CD4-positive, alpha-beta T cell treated with Interleukin-2 at 100 ng/mL for 4 hours (primary cell): ENCODE data around the gene MYL12A.

Experiments used
- DNase-seq: peaks from one replicate; pipeline ENCODE4 v3.0.0-alpha.2; 2020; ENCODE audit warnings: low spot score

Gene MYL12A

DNA sequence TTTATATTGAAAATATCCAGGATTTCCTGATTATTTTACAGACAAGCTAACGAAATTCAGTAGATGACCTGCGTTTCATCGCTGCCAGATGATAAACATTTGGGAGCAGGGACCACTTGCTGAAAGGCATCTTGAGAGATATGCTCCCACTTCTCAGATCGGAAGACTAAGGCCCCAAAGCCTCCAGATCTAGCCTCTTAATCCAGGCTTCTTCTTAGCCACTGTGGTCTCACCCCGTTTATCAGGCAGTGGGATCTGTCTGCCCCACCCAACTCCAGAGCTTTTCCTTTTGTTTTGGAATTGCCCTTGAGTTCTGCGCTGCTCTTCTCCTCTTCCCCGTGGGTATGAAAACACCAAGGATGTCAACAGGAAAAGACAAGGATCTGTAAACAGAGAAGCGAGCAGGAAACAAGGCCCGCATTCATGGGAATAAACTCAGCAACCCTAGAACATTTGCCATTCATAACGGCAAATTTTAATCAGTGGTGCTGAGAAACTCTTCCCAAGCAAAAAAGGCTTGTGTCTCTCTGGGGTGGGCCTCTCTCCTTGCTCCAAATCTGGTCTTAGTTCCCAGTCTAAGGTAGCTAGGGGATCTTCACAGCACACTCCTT, 35.8 kb downstream of the MYL12A start:
- no peak for DNase-seq

DNA sequence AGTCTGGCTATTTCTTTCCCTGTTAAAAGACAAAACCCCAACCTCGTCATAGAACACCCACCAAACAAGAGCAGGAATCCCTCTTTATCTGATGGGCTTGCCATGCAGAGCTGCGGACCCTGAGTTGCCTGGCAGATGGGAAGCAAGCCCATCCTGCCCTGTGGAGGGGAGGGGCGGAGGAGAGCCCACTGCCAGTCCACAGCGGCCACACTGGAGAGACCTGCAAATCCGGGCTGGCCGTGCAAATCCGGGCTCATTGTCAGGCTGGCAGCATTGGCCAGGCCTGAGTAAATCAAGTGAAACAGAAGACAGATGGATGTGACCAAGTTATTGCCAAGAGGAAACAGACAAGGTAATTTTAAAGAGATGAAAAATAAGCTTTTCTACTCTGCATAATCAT, 36.3 kb downstream of the MYL12A start:
- no peak for DNase-seq

DNA sequence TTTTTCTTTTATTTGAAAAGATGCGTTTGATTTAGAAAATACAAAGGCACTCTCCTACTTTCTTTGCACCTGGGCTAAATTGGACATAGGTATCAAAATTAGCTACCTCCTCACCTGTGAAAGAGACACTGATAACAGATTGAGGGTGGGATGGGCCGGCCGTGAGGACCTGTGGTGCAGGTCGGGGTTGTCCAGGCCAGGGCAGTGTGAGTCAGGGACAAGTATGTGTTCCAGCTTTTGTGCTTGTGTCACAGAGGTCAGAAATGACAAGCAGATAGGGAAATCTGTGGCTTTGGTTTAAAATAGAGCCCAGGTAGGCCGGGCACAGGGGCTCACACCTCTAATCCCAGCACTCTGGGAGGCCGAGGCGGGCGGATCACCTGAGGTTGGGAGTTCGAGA, 36.9 kb downstream of the MYL12A start:
- no peak for DNase-seq

DNA sequence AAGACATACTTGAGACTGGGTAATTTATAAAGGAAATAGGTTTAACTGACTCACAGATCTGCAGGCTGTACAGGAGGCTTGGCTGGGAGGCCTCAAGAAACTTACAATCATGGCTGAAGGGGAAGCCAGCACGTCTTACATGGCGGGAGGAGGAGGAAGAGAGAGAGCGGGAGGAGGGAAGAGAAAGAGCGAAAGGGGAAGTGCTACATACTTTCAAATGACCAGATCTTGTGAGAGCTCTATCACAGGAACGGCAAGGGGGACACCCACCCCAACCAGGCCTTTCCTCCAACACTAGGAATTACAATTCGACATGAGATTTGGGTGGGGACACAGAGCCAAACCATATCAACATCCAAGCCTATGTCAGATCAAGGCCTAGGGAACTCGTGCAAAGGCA, 38.6 kb downstream of the MYL12A start:
- no peak for DNase-seq

DNA sequence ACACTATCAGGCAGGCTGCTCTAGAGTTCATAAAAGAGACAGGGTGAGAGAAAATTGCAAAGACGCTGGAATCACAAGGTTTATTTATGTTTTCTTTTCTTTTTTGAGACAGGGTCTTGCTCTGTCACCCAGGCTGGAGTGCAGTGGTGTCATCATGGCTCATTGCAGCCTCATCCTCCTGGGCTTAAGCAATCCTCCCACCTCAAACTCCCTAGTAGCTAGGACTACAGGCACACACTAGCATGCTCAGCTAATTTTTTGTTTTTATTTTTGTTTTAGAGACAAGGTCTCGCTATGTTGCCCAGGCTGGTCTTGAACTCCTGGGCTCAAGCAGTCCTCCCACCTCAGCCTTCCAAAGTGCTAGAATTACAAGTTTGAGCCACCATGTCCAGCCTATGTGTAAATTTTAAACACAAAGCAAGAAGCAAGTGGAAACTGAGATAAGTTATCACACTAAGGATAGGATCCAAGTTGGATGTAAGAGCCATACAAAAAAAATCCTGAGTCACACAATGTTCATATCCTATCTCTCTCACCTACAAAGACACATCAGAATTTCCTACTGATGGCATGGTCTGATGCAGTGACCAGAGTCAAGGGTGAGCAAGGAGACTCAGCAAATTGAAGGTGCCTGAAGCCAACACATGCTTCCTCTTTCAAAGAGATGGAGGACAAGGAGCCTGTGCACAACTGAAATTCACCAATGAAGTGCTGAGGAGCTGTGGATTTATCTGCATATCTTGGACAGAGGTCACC, 45.8 kb downstream of the MYL12A start:
- DNase-seq = no peak

DNA sequence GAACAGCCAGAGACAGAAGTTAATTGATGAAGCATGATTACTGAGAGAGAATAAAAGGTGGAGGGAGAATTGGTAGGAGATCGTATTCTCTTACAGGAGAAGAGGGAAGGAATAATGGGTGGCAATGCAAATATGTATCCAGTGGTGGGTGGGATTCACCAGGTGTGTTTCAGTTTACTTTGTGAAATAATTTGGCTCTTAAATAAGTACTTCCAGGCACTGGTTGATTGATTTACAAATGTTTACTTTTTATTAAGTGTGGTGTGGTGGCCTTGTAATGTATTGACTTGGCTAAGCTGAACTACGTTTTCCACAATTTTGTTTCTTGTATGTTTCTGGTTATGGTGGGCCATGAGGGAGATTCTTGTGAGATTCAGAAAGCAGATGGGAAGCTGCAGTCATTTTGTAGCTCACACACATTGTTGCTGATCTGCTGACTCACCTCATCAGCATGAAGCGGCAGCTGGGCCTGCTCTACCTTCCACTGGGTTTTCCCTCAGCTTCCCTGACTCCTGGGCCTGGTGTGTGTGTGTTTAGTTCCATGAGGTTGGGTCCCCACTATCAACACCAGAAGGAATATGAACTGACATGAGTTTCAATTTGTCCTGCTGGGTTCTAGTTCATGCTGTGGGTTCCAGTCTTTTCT, 47.0 kb downstream of the MYL12A start:
- DNase-seq = no peak

DNA sequence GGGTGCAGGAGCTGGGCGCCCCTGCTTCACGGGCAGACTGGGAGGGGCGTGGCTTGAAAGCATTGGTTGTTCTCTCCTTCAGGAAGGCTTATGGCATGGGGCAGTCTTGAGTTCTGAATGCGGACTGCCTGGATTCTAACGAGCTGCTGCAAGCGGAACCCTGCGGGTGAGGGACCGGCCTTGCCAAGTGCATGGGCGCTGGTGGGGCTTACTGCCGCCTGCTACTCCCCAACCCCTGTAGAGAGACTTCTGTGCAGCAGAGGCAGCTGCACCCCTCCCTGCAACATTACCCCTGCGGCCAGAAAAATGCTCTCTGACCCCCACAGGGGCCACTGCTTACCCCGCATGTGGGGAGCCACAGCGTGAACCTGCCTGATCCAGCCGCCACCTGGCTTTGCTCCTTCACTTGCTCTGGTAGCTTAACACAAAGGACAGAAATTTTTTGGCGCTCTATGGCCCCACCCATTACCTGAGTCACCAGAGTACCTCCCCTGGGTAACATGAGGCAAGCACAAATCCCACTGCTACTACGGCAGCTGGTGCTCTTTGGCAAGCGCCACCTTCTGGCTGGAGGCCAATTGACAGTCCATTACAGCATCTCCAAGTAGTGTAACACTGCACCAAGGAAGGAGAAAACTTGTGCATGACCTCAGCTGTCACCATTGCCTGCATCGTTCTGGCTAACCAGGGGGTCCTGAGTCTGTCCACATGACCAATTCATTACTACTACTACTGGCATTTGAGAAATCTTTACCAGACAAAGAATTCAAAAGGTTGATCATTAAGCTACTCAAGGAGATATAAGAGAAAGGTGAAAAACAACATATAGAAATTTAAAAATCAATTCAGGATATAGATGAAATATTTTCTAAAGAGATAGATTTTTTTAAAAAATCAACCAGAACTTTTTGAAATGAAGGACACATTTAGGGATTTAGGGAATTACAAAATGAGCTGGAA, 49.7 kb downstream of the MYL12A start:
- peak; percentile 97 for DNase-seq

DNA sequence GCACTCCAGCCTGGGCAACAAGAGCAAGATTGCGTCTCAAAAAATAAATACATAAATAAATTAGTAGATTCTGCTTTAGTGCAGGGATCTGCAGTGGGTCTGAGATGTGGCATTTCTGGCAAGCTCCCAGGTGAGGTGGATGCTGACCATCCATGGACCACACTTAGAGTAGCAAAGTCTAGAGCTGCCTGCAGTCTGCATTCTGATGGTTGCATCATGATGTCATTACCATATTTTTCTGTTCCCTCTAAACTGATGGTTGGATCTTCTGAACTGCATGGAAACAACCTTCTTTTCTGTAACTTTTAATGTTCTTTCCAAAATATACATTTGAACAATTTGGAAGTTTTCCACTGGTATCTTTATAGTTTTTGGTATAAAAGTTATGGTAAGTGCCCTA, 57.2 kb downstream of the MYL12A start:
- no peak for DNase-seq

DNA sequence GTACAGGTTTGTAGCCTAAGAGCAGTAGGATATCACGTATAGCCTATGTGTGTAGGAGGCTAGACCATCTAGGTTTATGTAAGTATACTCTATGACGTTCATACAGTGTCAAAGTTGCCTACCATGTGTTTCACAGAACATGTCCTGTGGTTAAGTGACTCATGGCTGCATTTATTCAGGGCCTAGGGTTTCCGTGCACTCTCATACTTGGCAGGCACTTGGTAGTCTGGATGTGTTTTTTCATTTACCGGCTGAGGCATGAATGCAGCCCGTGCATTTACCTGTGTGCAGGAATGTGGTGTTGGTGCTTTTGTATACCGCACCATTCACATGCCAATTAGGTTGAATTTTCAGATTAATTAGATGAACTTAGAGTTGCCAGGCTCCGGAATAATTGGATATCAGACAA, 57.8 kb downstream of the MYL12A start:
- DNase-seq = peak; percentile 67
